RWPE2 (cell line): Measurements from ENCODE around the gene CNN1.

Experiments used
- ATAC-seq: fragments of 200-7000 bp; cut with Tn5 transposase; 3 replicates; pipeline ENCODE4 v1.9.1; 2021; ENCODE audit warnings: low read depth
- DNase-seq: peaks from one replicate; pipeline ENCODE4 v3.0.0-alpha.2; 2020; ENCODE audit warnings: low spot score
- H3K27ac ChIP-seq: fragments of 450-650 bp; 2 replicates; pipeline ENCODE4 v1.5.1; 2017; ENCODE audit warnings: mild to moderate bottlenecking; ENCODE audit not compliant: poor library complexity, severe bottlenecking
- H3K27me3 ChIP-seq: fragments of 250-450 bp; sonication (Bioruptor Pico); 2 replicates; pipeline ENCODE4 v1.5.1; 2021; ENCODE audit warnings: mild to moderate bottlenecking, moderate library complexity; ENCODE audit not compliant: insufficient read depth, poor library complexity, severe bottlenecking
- H3K36me3 ChIP-seq: fragments of 250-450 bp; sonication (Bioruptor Pico); 2 replicates; pipeline ENCODE4 v1.5.1; 2020; ENCODE audit warnings: low read depth, mild to moderate bottlenecking, moderate library complexity
- H3K4me1 ChIP-seq: fragments of 250-450 bp; sonication (Bioruptor Pico); 2 replicates; pipeline ENCODE4 v1.5.1; 2021; ENCODE audit warnings: mild to moderate bottlenecking, moderate library complexity; ENCODE audit not compliant: insufficient read depth, poor library complexity, severe bottlenecking
- H3K4me3 ChIP-seq: fragments of 250-450 bp; sonication (Bioruptor Pico); 2 replicates; pipeline ENCODE4 v1.5.1; 2021; ENCODE audit warnings: mild to moderate bottlenecking, moderate library complexity; ENCODE audit not compliant: severe bottlenecking
- H3K9me3 ChIP-seq: fragments of 250-450 bp; sonication (Bioruptor Pico); 2 replicates; pipeline ENCODE4 v1.5.1; 2021; ENCODE audit warnings: mild to moderate bottlenecking, moderate library complexity; ENCODE audit not compliant: severe bottlenecking
- CTCF ChIP-seq: fragments of 450-650 bp; IDR thresholded peaks from one replicate; pipeline ENCODE4 v1.5.1; 2017; ENCODE audit warnings: mild to moderate bottlenecking, moderate library complexity; ENCODE audit not compliant: poor library complexity, severe bottlenecking

The CNN1 gene

GRCh38 chr19:11510444-11510843 lies 28.2 kb upstream of the CNN1 start:
- no peak for ATAC-seq
- no peak for TF ChIP-seq CTCF
- Histone ChIP-seq H3K4me3 (no peak overlapping the region), H3K4me1 (no peaks in the 10 kb centered on the region), H3K27ac (no peak overlapping the region), H3K27me3 (no peaks in the 10 kb centered on the region), H3K9me3 (no peaks in the 10 kb centered on the region), H3K36me3 (no peaks in the 10 kb centered on the region)
- no peak for DNase-seq

GRCh38 chr19:11513946-11514345 lies 24.7 kb upstream of the CNN1 start:
- ATAC-seq, result no peak
- no peak for TF ChIP-seq CTCF
- peaks cover 10% of the 10 kb centered on the region for H3K36me3 ChIP-seq
- no peak for DNase-seq
- no peak overlapping the region for H3K27ac ChIP-seq
- H3K9me3 ChIP-seq, result no peaks in the 10 kb centered on the region
- H3K4me3 ChIP-seq, result no peak overlapping the region
- no peaks in the 10 kb centered on the region for H3K27me3 ChIP-seq
- no peaks in the 10 kb centered on the region for H3K4me1 ChIP-seq

- H3K27me3 ChIP-seq, result no peaks in the 10 kb centered on the region
- H3K9me3 ChIP-seq, result no peaks in the 10 kb centered on the region
- H3K27ac ChIP-seq, result no peak overlapping the region
- H3K4me1 ChIP-seq, result no peaks in the 10 kb centered on the region
- peaks cover 18% of the 10 kb centered on the region for H3K36me3 ChIP-seq
- DNase-seq (no peak), ATAC-seq (peak; percentile 53; the same call in 2 of the 3 replicates)
- no peak overlapping the region for H3K4me3 ChIP-seq
- no peak for TF ChIP-seq CTCF
These were observed 19.5 kb upstream of the CNN1 start for GRCh38 chr19:11519138-11519537.

- Histone ChIP-seq H3K4me3 (peak within 1 kb of the TSS; percentile 81), H3K27ac (peak within 1 kb of the TSS; percentile 75), H3K36me3 (peaks cover 11% of the 10 kb centered on the region; the same call in 1 of the 2 replicates), H3K4me1 (peaks cover 14% of the 10 kb centered on the region), H3K9me3 (no peaks in the 10 kb centered on the region), H3K27me3 (no peaks in the 10 kb centered on the region)
- peak; percentile 93 for ATAC-seq
- peak; percentile 96 for DNase-seq
- TF ChIP-seq CTCF, result no peak
These were observed 9.9 kb upstream of the CNN1 start, which contains the start of gene ECSIT for GRCh38 chr19:11528551-11529341. Gene ECSIT, minus strand, starts transcription at chr19:11529134. Its CDS starts 9,964 bp downstream, at chr19:11519170.

- no peak for DNase-seq
- H3K27ac ChIP-seq, result no peak overlapping the region
- ATAC-seq, result no peak
- peaks cover 14% of the 10 kb centered on the region for H3K4me1 ChIP-seq
- no peaks in the 10 kb centered on the region for H3K27me3 ChIP-seq
- peak; percentile 29 for TF ChIP-seq CTCF
- H3K36me3 ChIP-seq, result no peaks in the 10 kb centered on the region
- H3K9me3 ChIP-seq, result no peaks in the 10 kb centered on the region
- H3K4me3 ChIP-seq, result no peak overlapping the region
These were observed 8.2 kb upstream of the CNN1 start for GRCh38 chr19:11530432-11530831.
